Naive thymus-derived CD4-positive, alpha-beta T cell (primary cell): ENCODE results near the gene ISCU. TPM values are rescaled to one million over a fixed set of nuclear protein-coding genes. Genes with fewer than 3 reads are reported as not detected.

Experiments used
- ATAC-seq: fragments of 150-1000 bp; cut with Tn5 transposase; 2 replicates; pipeline ENCODE4 v1.10.0; 2021; ENCODE audit warnings: mild to moderate bottlenecking, moderate library complexity
- CTCF ChIA-PET: fragments of 350-600 bp; sonication (Branson Sonifier 250); formaldehyde crosslinking; loops from one replicate; lab custom pipeline; 2021; ENCODE audit warnings: antibody characterized with exemption; lab: Charles Lee
- POLR2A ChIA-PET: fragments of 350-600 bp; sonication (Branson Sonifier 250); formaldehyde crosslinking; loops from one replicate; lab custom pipeline; 2021; ENCODE audit warnings: antibody characterized with exemption, inconsistent platforms; lab: Charles Lee
- DNase-seq, 9 donors: peaks; one replicate each; pipeline versions ENCODE4 v3.0.0 to v3.0.0-alpha.2; 2020 to 2022; ENCODE audit warnings: mixed read lengths in 1 of 9
- H3K27ac ChIP-seq: one replicate; pipeline ENCODE4 v1.7.0; 2013; ENCODE audit warnings: mild to moderate bottlenecking, low read depth, low read length, moderate library complexity
- H3K27me3 ChIP-seq, 2 donors: one replicate each; pipeline ENCODE4 v1.7.0; 2013; ENCODE audit warnings: low read length in 2 of 2, mild to moderate bottlenecking in 2 of 2, moderate library complexity in 2 of 2; ENCODE audit not compliant: control insufficient read depth in 2 of 2, insufficient read depth in 2 of 2
- H3K36me3 ChIP-seq, 3 experiments: 1 replicate in 2 of 3; 2 replicates in 1 of 3; pipeline ENCODE4 v1.7.0; 2013; ENCODE audit warnings: low read length in 3 of 3, mild to moderate bottlenecking in 3 of 3, moderate library complexity in 1 of 3; ENCODE audit not compliant: insufficient read depth in 3 of 3, control insufficient read depth in 2 of 3
- H3K4me1 ChIP-seq, 2 donors: one replicate each; pipeline ENCODE4 v1.7.0; 2013; ENCODE audit warnings: low read length in 2 of 2, mild to moderate bottlenecking in 2 of 2, moderate library complexity in 1 of 2; ENCODE audit not compliant: control insufficient read depth in 2 of 2, insufficient read depth in 2 of 2
- H3K4me3 ChIP-seq: 2 replicates; pipeline ENCODE4 v1.7.0; 2013; ENCODE audit warnings: mild to moderate bottlenecking, low read length
- H3K9me3 ChIP-seq, 3 experiments: 1 replicate in 2 of 3; 2 replicates in 1 of 3; pipeline ENCODE4 v1.7.0; 2013; ENCODE audit warnings: low read length in 3 of 3; ENCODE audit not compliant: control insufficient read depth in 2 of 3
- H3K27ac Mint-ChIP-seq, 9 donors: one replicate each; pipeline ENCODE4 v1.8.0; 2020 to 2022; ENCODE audit warnings: mixed read lengths in 9 of 9, mild to moderate bottlenecking in 8 of 9, moderate library complexity in 5 of 9, inconsistent platforms in 2 of 9
- H3K27me3 Mint-ChIP-seq, 5 donors: one replicate each; pipeline ENCODE4 v1.8.0; 2021 to 2022; ENCODE audit warnings: mixed read lengths in 5 of 5, mild to moderate bottlenecking in 1 of 5
- H3K36me3 Mint-ChIP-seq, 5 donors: one replicate each; pipeline ENCODE4 v1.8.0; 2020 to 2022; ENCODE audit warnings: mixed read lengths in 5 of 5, mild to moderate bottlenecking in 3 of 5, inconsistent platforms in 1 of 5
- H3K4me1 Mint-ChIP-seq, 7 donors: one replicate each; pipeline ENCODE4 v1.8.0; 2020 to 2022; ENCODE audit warnings: mixed read lengths in 7 of 7, mild to moderate bottlenecking in 3 of 7, inconsistent platforms in 1 of 7
- H3K4me3 Mint-ChIP-seq, 10 donors: one replicate each; pipeline ENCODE4 v1.8.0; 2020 to 2022; ENCODE audit warnings: mild to moderate bottlenecking in 10 of 10, mixed read lengths in 10 of 10, moderate library complexity in 6 of 10, inconsistent platforms in 2 of 10
- H3K9me3 Mint-ChIP-seq, 11 donors: one replicate each; pipeline ENCODE4 v1.8.0; 2020 to 2022; ENCODE audit warnings: mixed read lengths in 11 of 11, mild to moderate bottlenecking in 4 of 11, inconsistent platforms in 1 of 11, moderate library complexity in 1 of 11
- intact Hi-C, 2 donors: fragments of 100-400 bp; cut with micrococcal nuclease; formaldehyde crosslinking; loops; one replicate each; pipeline ENCODE4 v1.15.1; 2023
- polyA plus RNA-seq, 2 donors: library from polyadenylated mRNA; unstranded; fragments of 300-500 nt; fragmentation: Illumina TruSeq; gene quantifications; one replicate each; pipeline ENCODE4 v1.2.3, GENCODE V29; 2021
- total RNA-seq, 6 experiments: library from RNA in 5 of 6; stranded (reverse) in 5 of 6; gene quantifications; 1 replicate in 5 of 6; 2 replicates in 1 of 6; pipeline ENCODE4 v1.2.3 and lab custom pipeline; 2021 to 2026

ISCU gene
- total and polyA plus RNA-seq, 7 experiments from 2014 or later, result 51.7 to 401 (median 197) TPM

- Mint-ChIP-seq H3K4me3 (peak within 1 kb of the TSS; percentile 94 to 100 (median 100)), H3K36me3 (peaks cover 4 to 14% (median 8%) of the 10 kb centered on the region in 5 donors), H3K27me3 (no peaks in the 10 kb centered on the region), H3K27ac (peak within 1 kb of the TSS; percentile 98 to 100 (median 99)), H3K4me1 (peaks cover 33 to 76% (median 63%) of the 10 kb centered on the region in 7 donors), H3K9me3 (peaks cover 0 to 2% (median 0%) of the 10 kb centered on the region in 11 donors)
- Histone ChIP-seq H3K36me3 (peaks cover 15 to 48% (median 16%) of the 10 kb centered on the region in 3 experiments), H3K4me3 (peak within 1 kb of the TSS; percentile 96), H3K4me1 (peaks cover 32 to 49% of the 10 kb centered on the region in 2 donors), H3K27ac (peak within 1 kb of the TSS; percentile 98), H3K27me3 (no peaks in the 10 kb centered on the region), H3K9me3 (no peaks in the 10 kb centered on the region)
- ChIA-PET CTCF (interaction anchor here (0.6 to 3.6 kb wide), 5 partner anchors 16 to 73 kb away, joined by 3 to 29 read pairs (median 4); no protein-coding TSS in a partner anchor), POLR2A (interaction anchor here (0.9 to 15.1 kb wide), 9 partner anchors 9 to 1337 kb away, joined by 3 to 200 read pairs (median 7); partner anchors contain the start of genes FICD, SELPLG and SSH1)
- intact Hi-C loops, result loop anchor here (1.0 to 5.0 kb wide), 13 partner anchors 46 to 1604 kb away; partner anchors contain the start of genes FICD (in 2 of the 2), PWP1 (in 2 of the 2), TMEM263 (in 2 of the 2) and ANKRD13A (in 1 of the 2)
- ATAC-seq (peak; percentile 66), DNase-seq (peak; percentile 67 to 91 (median 87))
Observed at GRCh38 chr12:108560752-108561719, 1.4 kb upstream of the ISCU start, which contains the start of gene SART3. Gene SART3, minus strand, starts transcription at chr12:108561173. Its CDS starts 19 bp downstream, at chr12:108561154.

- Histone ChIP-seq H3K27ac (peak overlapping the region; percentile 98), H3K4me1 (peaks cover 27 to 45% of the 10 kb centered on the region in 2 donors), H3K9me3 (no peaks in the 10 kb centered on the region), H3K27me3 (no peaks in the 10 kb centered on the region), H3K4me3 (peak overlapping the region; percentile 96), H3K36me3 (peaks cover 22 to 51% (median 24%) of the 10 kb centered on the region in 3 experiments)
- intact Hi-C loops, result loop anchor here (1.0 to 5.0 kb wide), 20 partner anchors 47 to 1605 kb away; partner anchors contain the start of genes FICD (in 2 of the 2), PRDM4 (in 2 of the 2), PWP1 (in 2 of the 2) and TMEM263 (in 2 of the 2)
- ATAC-seq, result no peak
- ChIA-PET CTCF (interaction anchor here (0.6 to 5.8 kb wide), 12 partner anchors 9 to 241 kb away, joined by 3 to 74 read pairs (median 5); partner anchors contain the start of gene SELPLG), POLR2A (interaction anchor here (0.8 to 15.1 kb wide), 13 partner anchors 8 to 490 kb away, joined by 3 to 200 read pairs (median 6); partner anchors contain the start of genes FICD, SELPLG, SSH1 and USP30)
- H3K36me3 Mint-ChIP-seq, result peaks cover 4 to 13% (median 9%) of the 10 kb centered on the region in 5 donors
- peaks cover 0 to 2% (median 0%) of the 10 kb centered on the region in 11 donors for H3K9me3 Mint-ChIP-seq
- H3K27me3 Mint-ChIP-seq, result no peaks in the 10 kb centered on the region
- H3K4me3 Mint-ChIP-seq, result peak overlapping the region; percentile 94 to 100 (median 100)
- DNase-seq, result no peak
- peaks cover 29 to 76% (median 63%) of the 10 kb centered on the region in 7 donors for H3K4me1 Mint-ChIP-seq
- peak overlapping the region; percentile 98 to 100 (median 99) for H3K27ac Mint-ChIP-seq
Observed at GRCh38 chr12:108561852-108562347, 496 bp upstream of the ISCU start.

- peaks cover 0 to 2% (median 0%) of the 10 kb centered on the region in 11 donors for H3K9me3 Mint-ChIP-seq
- peak overlapping the region; percentile 98 for H3K27ac ChIP-seq
- H3K9me3 ChIP-seq, result no peaks in the 10 kb centered on the region
- ChIA-PET CTCF (interaction anchor here (0.6 to 9.7 kb wide), 15 partner anchors 9 to 240 kb away, joined by 3 to 119 read pairs (median 5); partner anchors contain the start of gene SELPLG), POLR2A (interaction anchor here (1.0 to 15.1 kb wide), 10 partner anchors 54 to 1717 kb away, joined by 3 to 200 read pairs (median 4); partner anchors contain the start of genes SELPLG and SSH1)
- intact Hi-C loops, result loop anchor here (1.0 to 5.0 kb wide), 17 partner anchors 55 to 1606 kb away; partner anchors contain the start of genes ALKBH2 (in 2 of the 2), CORO1C (in 2 of the 2), SSH1 (in 2 of the 2) and TMEM263 (in 2 of the 2)
- DNase-seq (peak; percentile 67 to 91 (median 86)), ATAC-seq (peak; percentile 72)
- H3K4me3 Mint-ChIP-seq, result peak overlapping the region; percentile 94 to 100 (median 100)
- peaks cover 34 to 47% of the 10 kb centered on the region in 2 donors for H3K4me1 ChIP-seq
- no peaks in the 10 kb centered on the region for H3K27me3 Mint-ChIP-seq
- no peaks in the 10 kb centered on the region for H3K27me3 ChIP-seq
- H3K4me1 Mint-ChIP-seq, result peaks cover 26 to 76% (median 63%) of the 10 kb centered on the region in 7 donors
- H3K36me3 ChIP-seq, result peaks cover 31 to 52% (median 37%) of the 10 kb centered on the region in 3 experiments
- H3K4me3 ChIP-seq, result peak overlapping the region; percentile 96
- peaks cover 4 to 23% (median 15%) of the 10 kb centered on the region in 5 donors for H3K36me3 Mint-ChIP-seq
- peak overlapping the region; percentile 97 to 100 (median 99) for H3K27ac Mint-ChIP-seq
Observed at GRCh38 chr12:108563136-108563803, 874 bp downstream of the ISCU start.

GRCh38 chr12:108563804-108564151, 1.4 kb downstream of the ISCU start:
- H3K27me3 Mint-ChIP-seq, result no peaks in the 10 kb centered on the region
- POLR2A ChIA-PET, result interaction anchor here (1.1 to 15.1 kb wide), 4 partner anchors 54 to 241 kb away, joined by 3 to 200 read pairs (median 64); partner anchors contain the start of gene SELPLG
- DNase-seq (no peak), ATAC-seq (no peak)
- CTCF ChIA-PET, result interaction anchor here (0.6 to 9.7 kb wide), 11 partner anchors 12 to 240 kb away, joined by 3 to 119 read pairs (median 4); partner anchors contain the start of gene SELPLG
- intact Hi-C loops, result loop anchor here (1.0 to 5.0 kb wide), 17 partner anchors 55 to 1606 kb away; partner anchors contain the start of genes ALKBH2 (in 2 of the 2), CORO1C (in 2 of the 2), SSH1 (in 2 of the 2) and TMEM263 (in 2 of the 2)
- peaks cover 26 to 77% (median 65%) of the 10 kb centered on the region in 7 donors for H3K4me1 Mint-ChIP-seq
- peak overlapping the region; percentile 98 for H3K27ac ChIP-seq
- no peak overlapping the region for H3K4me3 ChIP-seq
- H3K4me3 Mint-ChIP-seq, result peak overlapping the region; percentile 94 to 100 (median 100)
- H3K27me3 ChIP-seq, result no peaks in the 10 kb centered on the region
- peak overlapping the region; percentile 97 to 100 (median 99) for H3K27ac Mint-ChIP-seq
- peaks cover 31 to 50% (median 38%) of the 10 kb centered on the region in 3 experiments for H3K36me3 ChIP-seq
- peaks cover 38 to 49% of the 10 kb centered on the region in 2 donors for H3K4me1 ChIP-seq
- H3K9me3 Mint-ChIP-seq, result peaks cover 0 to 2% (median 0%) of the 10 kb centered on the region in 11 donors
- H3K9me3 ChIP-seq, result no peaks in the 10 kb centered on the region
- H3K36me3 Mint-ChIP-seq, result peaks cover 4 to 28% (median 17%) of the 10 kb centered on the region in 5 donors

GRCh38 chr12:108564724-108565123, 2.3 kb downstream of the ISCU start:
- ChIA-PET POLR2A (interaction anchor here (0.6 to 15.1 kb wide), 6 partner anchors 53 to 240 kb away, joined by 3 to 200 read pairs (median 6); partner anchors contain the start of gene SELPLG), CTCF (interaction anchor here (0.6 to 9.7 kb wide), 10 partner anchors 34 to 239 kb away, joined by 3 to 119 read pairs (median 4); partner anchors contain the start of gene SELPLG)
- Mint-ChIP-seq H3K9me3 (peaks cover 0 to 2% (median 0%) of the 10 kb centered on the region in 11 donors), H3K36me3 (peaks cover 4 to 33% (median 21%) of the 10 kb centered on the region in 5 donors), H3K27me3 (no peaks in the 10 kb centered on the region), H3K4me1 (peaks cover 28 to 77% (median 65%) of the 10 kb centered on the region in 7 donors), H3K4me3 (no peak overlapping the region), H3K27ac (peak overlapping the region in 6 of 9 donors; percentile 11 to 98 (median 34))
- Histone ChIP-seq H3K9me3 (no peaks in the 10 kb centered on the region), H3K27ac (peak overlapping the region; percentile 72), H3K36me3 (peaks cover 36 to 50% (median 38%) of the 10 kb centered on the region in 3 experiments), H3K27me3 (no peaks in the 10 kb centered on the region), H3K4me1 (peaks cover 34 to 47% of the 10 kb centered on the region in 2 donors), H3K4me3 (no peak overlapping the region)
- intact Hi-C loops, result loop anchor here (5.0 kb wide), 6 partner anchors 548 to 1607 kb away; partner anchors contain the start of genes TMEM263 (in 2 of the 2), ANKRD13A (in 1 of the 2), CRY1 (in 1 of the 2) and GIT2 (in 1 of the 2)
- DNase-seq (no peak), ATAC-seq (no peak)
